PC-3 (cell line): Measurements from ENCODE around the gene MBD3.

Source experiments
- EZH2phosphoT487 ChIP-seq: fragments of 300-600 bp; sonication (generic); IDR thresholded peaks from 2 replicates; pipeline ENCODE4 v1.6.1; 2018; ENCODE audit warnings: mild to moderate bottlenecking, antibody characterized with exemption, low read length, borderline replicate concordance
- TF ChIP-seq, protein P1 (sequence below): fragments of 300-600 bp; sonication (generic); conservative IDR thresholded peaks from 2 replicates; pipeline ENCODE4 v1.5.1; 2017; ENCODE audit warnings: antibody characterized with exemption, low read depth, mild to moderate bottlenecking, low read length

DNA sequence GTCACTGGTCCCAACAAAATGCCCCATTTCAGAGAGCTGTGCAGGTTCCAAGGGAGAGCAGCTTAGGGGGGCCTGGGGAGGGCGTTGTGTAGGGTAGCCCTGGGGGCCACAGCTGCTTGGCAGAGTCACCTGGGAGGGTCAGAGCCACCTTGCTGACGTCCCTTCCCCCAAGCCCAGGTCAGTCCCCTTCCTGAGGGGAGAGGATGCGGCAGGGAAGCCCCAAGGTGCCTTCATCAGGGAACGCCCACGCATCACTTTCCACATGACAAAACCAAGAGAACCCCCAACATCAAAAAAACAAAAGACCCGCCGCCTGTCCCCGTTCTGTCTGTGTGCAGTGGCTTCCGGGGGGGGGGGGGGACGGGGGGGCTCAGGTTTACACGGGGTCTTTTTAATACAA, 17.9 kb upstream of the MBD3 start:
- TF ChIP-seq, protein P1, sequence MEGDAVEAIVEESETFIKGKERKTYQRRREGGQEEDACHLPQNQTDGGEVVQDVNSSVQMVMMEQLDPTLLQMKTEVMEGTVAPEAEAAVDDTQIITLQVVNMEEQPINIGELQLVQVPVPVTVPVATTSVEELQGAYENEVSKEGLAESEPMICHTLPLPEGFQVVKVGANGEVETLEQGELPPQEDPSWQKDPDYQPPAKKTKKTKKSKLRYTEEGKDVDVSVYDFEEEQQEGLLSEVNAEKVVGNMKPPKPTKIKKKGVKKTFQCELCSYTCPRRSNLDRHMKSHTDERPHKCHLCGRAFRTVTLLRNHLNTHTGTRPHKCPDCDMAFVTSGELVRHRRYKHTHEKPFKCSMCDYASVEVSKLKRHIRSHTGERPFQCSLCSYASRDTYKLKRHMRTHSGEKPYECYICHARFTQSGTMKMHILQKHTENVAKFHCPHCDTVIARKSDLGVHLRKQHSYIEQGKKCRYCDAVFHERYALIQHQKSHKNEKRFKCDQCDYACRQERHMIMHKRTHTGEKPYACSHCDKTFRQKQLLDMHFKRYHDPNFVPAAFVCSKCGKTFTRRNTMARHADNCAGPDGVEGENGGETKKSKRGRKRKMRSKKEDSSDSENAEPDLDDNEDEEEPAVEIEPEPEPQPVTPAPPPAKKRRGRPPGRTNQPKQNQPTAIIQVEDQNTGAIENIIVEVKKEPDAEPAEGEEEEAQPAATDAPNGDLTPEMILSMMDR: no peak
- no peak for TF ChIP-seq EZH2phosphoT487
